GM19452 (cell line): ENCODE results near the gene FAM43B.

Source experiments
- ATAC-seq: cut with Tn5 transposase; IDR thresholded peaks from one replicate; pipeline ENCODE4 v1.9.1; 2021; ENCODE audit not compliant: unreplicated experiment

Gene FAM43B

DNA sequence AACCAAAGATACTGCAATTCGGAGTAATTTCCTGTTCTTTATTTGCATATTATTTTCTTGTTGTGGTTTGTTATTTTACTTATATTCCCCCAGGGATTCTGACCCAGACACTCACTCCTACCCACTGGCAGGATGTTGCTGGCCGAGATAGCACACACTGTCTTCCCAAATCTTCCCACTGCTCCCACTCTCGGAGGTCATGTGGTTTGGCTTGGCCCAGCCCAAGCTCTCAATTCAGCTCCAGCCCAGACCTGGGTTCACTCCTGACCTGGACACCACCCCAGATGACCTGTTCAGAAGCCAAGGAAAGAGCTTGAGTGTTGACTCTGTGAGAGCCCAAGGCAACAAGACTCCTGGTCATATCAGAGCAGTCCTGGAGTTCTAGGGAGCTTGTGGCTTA lies 1.2 kb upstream of the FAM43B start:
- ATAC-seq = no peak

DNA sequence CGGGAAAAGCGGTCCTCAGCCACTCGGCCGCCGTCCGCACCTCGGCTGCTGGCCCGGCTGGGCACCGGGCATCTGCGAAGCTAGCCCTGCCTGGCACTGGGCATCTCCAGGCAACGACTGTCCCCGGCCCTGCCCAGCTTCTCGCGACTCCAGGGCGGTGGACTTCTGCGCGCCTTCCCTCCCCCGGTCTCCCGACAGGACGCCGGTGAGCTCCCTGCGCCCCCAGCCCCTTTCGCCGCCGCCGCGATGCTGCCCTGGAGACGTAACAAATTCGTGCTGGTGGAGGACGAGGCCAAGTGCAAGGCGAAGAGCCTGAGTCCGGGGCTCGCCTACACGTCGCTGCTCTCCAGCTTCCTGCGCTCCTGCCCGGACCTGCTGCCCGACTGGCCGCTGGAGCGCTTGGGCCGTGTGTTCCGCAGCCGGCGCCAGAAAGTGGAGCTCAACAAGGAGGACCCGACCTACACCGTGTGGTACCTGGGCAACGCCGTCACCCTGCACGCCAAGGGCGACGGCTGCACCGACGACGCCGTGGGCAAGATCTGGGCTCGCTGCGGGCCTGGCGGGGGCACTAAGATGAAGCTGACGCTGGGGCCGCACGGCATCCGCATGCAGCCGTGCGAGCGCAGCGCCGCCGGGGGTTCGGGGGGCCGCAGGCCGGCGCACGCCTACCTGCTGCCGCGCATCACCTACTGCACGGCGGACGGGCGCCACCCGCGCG lies 514 bp downstream of the FAM43B start:
- no peak for ATAC-seq

DNA sequence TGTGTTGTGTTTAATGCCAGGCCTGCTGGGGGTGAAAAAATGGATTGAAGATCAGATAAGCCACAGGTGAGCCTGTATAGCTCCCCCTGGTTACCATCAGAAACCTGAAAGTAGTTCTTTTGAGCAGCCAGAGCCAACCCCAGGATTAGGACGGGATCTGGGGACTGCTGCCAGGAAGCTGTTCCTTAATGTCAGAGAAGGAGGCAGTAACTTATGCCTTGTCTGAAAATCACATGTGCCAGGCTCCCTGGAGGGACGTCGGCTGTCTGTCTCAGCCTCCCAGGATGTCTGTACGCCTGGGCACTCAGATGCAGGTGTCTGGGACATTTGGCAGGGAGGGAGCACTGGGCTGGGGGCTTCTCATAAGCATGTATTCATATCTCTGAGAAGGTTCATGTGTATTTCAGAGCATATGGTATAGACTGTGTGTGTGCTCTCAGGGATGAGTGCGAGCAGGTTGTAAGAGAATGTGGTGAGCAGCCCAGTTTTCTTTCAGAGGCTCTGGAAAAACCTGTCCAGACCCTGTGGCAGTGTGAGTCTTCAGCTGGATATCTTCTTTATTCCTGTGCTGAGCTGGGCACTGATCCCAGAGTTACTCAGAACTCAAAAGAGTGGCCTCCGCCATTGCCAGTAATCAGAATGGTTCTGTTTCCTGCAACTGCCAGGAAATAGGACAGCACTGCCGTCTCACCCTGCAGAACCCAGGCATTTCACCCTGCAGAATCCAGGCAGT lies 2.8 kb downstream of the FAM43B start:
- no peak for ATAC-seq

DNA sequence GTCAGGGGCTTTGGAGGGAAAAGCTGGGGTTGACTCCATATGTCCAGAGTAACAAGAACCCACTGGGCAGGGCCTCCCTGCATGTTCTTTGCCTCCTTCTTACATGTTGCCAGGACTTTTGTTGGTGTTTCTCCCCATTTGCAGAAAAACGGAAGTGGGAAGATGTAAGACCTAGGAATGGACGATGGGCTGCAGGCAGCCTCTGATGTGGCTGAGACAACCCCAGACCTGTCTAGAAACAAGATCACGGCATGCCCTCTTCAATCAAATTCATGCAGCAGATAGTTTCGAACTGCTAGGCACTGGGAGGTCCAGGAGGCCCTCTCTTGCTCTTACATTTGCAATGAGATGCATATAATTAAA lies 3.4 kb downstream of the FAM43B start:
- ATAC-seq = no peak

GRCh38 chr1:20558191-20558590 lies 5.8 kb downstream of the FAM43B start:
- ATAC-seq = no peak

DNA sequence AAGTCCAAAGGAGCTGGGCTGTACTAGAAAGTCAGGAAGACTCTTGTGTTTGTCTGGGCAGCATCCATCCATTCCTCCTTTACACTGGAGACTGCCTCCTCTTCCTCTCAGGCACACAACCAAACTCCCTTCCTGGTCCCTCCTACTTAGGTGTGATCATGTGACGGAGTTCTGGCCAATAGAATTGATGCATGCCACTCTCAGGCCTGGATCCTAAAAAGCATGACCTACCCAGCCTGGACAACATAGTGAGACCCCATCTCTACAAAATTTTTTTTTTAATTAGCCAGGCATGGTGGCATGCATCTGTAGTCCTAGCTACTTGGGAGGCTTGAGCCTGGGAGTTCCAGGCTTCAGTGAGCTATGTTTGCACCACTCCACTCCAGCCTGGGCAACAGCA lies 8.6 kb downstream of the FAM43B start:
- no peak for ATAC-seq

GRCh38 chr1:20565234-20565633 lies 12.9 kb downstream of the FAM43B start:
- no peak for ATAC-seq

- ATAC-seq = no peak
Observed at GRCh38 chr1:20569523-20570098, 17.2 kb downstream of the FAM43B start.

DNA sequence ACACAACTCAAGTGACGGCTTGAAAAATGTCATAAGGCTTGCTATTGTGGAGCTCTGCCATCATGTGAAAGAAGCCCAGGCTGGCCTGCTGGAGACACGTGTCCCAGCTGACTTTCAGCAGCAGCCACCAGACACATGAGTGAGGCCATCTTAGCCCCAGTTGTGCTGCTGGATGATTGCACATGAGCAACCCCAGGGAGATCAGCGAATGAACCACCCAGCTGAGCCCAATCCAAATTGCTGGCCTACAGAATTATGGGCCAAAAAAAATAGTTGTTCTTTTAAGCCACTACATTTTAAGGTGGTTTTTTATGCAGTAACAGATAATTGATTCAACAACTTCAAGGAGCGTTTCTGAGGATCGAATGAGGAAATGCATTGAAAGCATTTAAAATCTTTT lies 19.1 kb downstream of the FAM43B start:
- no peak for ATAC-seq

DNA sequence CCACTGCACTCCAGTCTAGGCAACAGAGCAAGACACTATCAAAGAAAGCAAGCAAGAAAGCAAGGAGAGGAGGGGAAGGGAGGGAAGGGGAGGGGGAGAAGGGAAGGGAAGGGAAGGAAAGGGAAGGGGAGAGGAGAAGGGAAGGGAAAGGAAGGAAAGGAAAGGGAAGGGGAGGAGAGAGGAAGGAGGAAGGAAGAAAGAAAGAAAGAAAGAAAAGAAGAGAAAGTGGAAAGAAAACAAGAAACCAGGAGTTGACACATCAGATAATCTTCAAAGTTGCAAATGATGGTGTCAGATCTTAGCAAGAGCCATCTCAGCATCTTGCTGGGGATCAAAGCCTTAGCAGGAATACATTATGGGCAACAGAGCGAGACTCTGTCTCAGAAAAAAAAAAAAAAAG lies 21.6 kb downstream of the FAM43B start:
- no peak for ATAC-seq

- no peak for ATAC-seq
Observed at GRCh38 chr1:20574686-20575540, 22.5 kb downstream of the FAM43B start.

- no peak for ATAC-seq
Observed at GRCh38 chr1:20575541-20576336, 23.4 kb downstream of the FAM43B start.

DNA sequence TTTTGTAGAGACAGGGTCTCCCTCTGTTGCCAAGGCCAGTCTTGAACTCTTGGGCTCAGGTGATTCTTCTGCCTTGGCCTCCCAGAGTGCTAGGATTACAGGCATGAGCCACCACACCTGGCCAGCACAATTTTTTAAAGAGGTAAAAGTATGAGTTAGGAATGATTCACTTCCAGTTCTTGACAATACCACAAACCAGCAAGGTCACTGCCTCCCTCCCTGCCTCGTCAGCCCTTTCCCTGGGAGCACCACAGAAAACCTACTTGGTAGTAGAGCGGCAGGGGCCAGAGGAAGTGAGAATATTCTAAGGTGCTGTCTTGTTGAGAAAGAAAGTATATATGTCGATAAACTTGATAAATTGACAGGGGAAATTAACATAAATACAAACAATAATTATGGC lies 25.7 kb downstream of the FAM43B start:
- ATAC-seq = no peak

DNA sequence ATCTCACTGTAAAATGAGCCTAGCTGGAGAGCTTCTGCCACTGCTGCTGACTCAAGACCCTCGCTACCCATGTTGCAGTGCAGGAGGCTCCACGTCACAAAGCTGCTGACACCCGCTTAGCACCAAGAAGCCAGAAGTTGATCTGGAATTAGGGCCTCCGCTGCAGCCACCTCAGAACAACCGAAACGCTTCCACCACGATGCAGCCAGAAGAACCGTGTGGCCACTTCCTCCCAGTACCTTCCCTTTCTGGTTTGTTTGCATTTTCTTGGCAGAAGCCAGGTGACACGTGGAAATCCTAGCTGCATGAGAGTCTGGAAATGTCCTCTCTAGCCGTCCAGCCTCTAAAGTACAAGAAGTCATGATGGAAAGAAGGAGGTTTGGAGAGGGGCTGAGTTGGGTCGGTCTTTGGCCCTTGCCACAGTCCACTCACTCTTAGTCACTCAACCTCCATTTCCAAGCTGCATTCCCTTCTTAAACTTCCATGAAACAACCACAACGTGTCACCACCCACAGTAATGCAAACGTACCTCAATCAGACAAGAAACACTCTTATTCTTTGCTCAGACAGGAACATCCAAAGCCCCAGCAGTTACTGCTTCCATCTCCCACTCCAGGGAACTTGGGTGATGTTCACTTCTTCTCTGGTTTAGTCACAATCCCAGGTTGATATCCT lies 26.5 kb downstream of the FAM43B start:
- no peak for ATAC-seq

- ATAC-seq = no peak
Observed at GRCh38 chr1:20584890-20585289, 32.5 kb downstream of the FAM43B start.

GRCh38 chr1:20586953-20587660 lies 34.7 kb downstream of the FAM43B start:
- ATAC-seq = no peak

GRCh38 chr1:20587661-20588053 lies 35.3 kb downstream of the FAM43B start:
- ATAC-seq = no peak

GRCh38 chr1:20588634-20589225 lies 36.4 kb downstream of the FAM43B start, which contains the start of gene CDA:
Gene CDA, plus strand, starts transcription at chr1:20589097. Its CDS starts 33 bp downstream, at chr1:20589130.
- no peak for ATAC-seq
